NCI-H2081 (cell line): ENCODE measurements around the gene CSTB.

ENCODE experiments used
- DNase-seq, 2 experiments: peaks; one replicate each; lab custom pipeline; 2025; lab: John Stamatoyannopoulos, UW

CSTB gene

GRCh38 chr21:43749651-43750262 is 26.4 kb downstream of the CSTB start:
- DNase-seq: no peak

- no peak for DNase-seq
Observed at GRCh38 chr21:43748622-43749021, 27.5 kb downstream of the CSTB start.

GRCh38 chr21:43745772-43746517 is 30.2 kb downstream of the CSTB start:
- no peak for DNase-seq

GRCh38 chr21:43744725-43745124 is 31.4 kb downstream of the CSTB start:
- DNase-seq: no peak

GRCh38 chr21:43743947-43744346 is 32.2 kb downstream of the CSTB start:
- DNase-seq: no peak

- DNase-seq: no peak
Observed at GRCh38 chr21:43741423-43742096, 34.5 kb downstream of the CSTB start.

GRCh38 chr21:43740497-43741156 is 35.5 kb downstream of the CSTB start:
- no peak for DNase-seq

- no peak for DNase-seq
Observed at GRCh38 chr21:43739621-43740435, 36.3 kb downstream of the CSTB start.

- no peak for DNase-seq
Observed at GRCh38 chr21:43737158-43737950, 38.8 kb downstream of the CSTB start.

- no peak for DNase-seq
Observed at GRCh38 chr21:43736224-43736883, 39.8 kb downstream of the CSTB start.

GRCh38 chr21:43735236-43736091 is 40.6 kb downstream of the CSTB start:
- no peak for DNase-seq

- DNase-seq: no peak
Observed at GRCh38 chr21:43734928-43735229, 41.2 kb downstream of the CSTB start.

GRCh38 chr21:43734131-43734927 is 41.8 kb downstream of the CSTB start:
- peak in 1 of 2 experiments; percentile 3 for DNase-seq

GRCh38 chr21:43733529-43734071 is 42.5 kb downstream of the CSTB start:
- no peak for DNase-seq

- DNase-seq: no peak
Observed at GRCh38 chr21:43733060-43733459, 43.0 kb downstream of the CSTB start.

GRCh38 chr21:43731891-43732711 is 44.0 kb downstream of the CSTB start:
- no peak for DNase-seq

- no peak for DNase-seq
Observed at GRCh38 chr21:43731476-43731875, 44.6 kb downstream of the CSTB start.
